ENCODE data around the gene AMBRA1.

Gene AMBRA1

DNA sequence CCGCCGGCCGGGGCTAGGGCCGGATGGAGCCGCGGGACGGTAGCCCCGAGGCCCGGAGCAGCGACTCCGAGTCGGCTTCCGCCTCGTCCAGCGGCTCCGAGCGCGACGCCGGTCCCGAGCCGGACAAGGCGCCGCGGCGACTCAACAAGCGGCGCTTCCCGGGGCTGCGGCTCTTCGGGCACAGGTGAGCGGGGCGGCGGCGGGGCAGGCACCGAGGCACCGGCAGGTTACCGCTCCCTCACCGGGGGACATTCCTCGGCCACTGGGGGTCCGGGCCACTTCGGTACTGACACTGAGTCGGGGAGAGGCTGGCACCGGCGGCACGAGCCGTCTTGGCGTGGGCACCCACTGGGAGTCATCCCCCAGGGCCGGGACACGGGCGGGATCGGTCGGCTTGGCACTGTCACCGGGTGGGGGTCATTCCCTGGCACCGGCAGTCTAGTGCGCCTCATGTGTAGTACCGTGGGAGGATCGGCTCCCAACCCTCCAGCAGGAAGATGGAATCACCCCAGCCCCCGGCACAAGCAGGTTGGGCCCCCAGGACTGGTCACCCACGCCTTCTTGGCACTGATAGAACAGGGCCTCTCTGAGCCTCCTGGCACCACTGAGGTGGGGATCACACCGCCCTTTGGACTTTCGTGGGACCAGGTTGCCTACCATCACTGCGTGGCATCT lies 246.0 kb downstream of the AMBRA1 start:
- TF ChIP-seq CSDC2 (CRISPR knock-in tag; IDR thresholded peaks at IDR 0.05) = no peak
- TF ChIP-seq RARB (CRISPR knock-in tag; IDR thresholded peaks at IDR 0.05) = no peak
- no peak for TF ChIP-seq CREB5 (CRISPR knock-in tag; IDR thresholded peaks at IDR 0.05; ENCODE audit: low read depth)
- TF ChIP-seq TCF4 (CRISPR knock-in tag; IDR thresholded peaks at IDR 0.05; ENCODE audit: borderline replicate concordance) = no peak
- no peak for TF ChIP-seq PPARA (CRISPR knock-in tag; IDR thresholded peaks at IDR 0.05; ENCODE audit: borderline replicate concordance)
- no peak for TF ChIP-seq BACH2 (CRISPR knock-in tag; IDR thresholded peaks at IDR 0.05; ENCODE audit: borderline replicate concordance)
- TF ChIP-seq ZC3H10 (CRISPR knock-in tag; IDR thresholded peaks at IDR 0.05) = no peak
- peak; percentile 23 for ATAC-seq

- TF ChIP-seq RARB (CRISPR knock-in tag; IDR thresholded peaks at IDR 0.05) = no peak
- TF ChIP-seq ZFP3 (CRISPR knock-in tag; IDR thresholded peaks at IDR 0.05) = no peak
- TF ChIP-seq CSDC2 (CRISPR knock-in tag; IDR thresholded peaks at IDR 0.05) = no peak
- TF ChIP-seq OSR1 (CRISPR knock-in tag; IDR thresholded peaks at IDR 0.05) = no peak
- TF ChIP-seq ZNF8 (CRISPR knock-in tag; IDR thresholded peaks at IDR 0.05) = no peak
- TF ChIP-seq, protein P1, sequence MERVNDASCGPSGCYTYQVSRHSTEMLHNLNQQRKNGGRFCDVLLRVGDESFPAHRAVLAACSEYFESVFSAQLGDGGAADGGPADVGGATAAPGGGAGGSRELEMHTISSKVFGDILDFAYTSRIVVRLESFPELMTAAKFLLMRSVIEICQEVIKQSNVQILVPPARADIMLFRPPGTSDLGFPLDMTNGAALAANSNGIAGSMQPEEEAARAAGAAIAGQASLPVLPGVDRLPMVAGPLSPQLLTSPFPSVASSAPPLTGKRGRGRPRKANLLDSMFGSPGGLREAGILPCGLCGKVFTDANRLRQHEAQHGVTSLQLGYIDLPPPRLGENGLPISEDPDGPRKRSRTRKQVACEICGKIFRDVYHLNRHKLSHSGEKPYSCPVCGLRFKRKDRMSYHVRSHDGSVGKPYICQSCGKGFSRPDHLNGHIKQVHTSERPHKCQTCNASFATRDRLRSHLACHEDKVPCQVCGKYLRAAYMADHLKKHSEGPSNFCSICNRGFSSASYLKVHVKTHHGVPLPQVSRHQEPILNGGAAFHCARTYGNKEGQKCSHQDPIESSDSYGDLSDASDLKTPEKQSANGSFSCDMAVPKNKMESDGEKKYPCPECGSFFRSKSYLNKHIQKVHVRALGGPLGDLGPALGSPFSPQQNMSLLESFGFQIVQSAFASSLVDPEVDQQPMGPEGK (CRISPR knock-in tag; IDR thresholded peaks at IDR 0.05; ENCODE audit: borderline replicate concordance) = no peak
- no peak for TF ChIP-seq PPARA (CRISPR knock-in tag; IDR thresholded peaks at IDR 0.05; ENCODE audit: borderline replicate concordance)
- TF ChIP-seq BACH2 (CRISPR knock-in tag; IDR thresholded peaks at IDR 0.05; ENCODE audit: borderline replicate concordance) = no peak
- no peak for TF ChIP-seq ZNF70 (CRISPR knock-in tag; IDR thresholded peaks at IDR 0.05)
- TF ChIP-seq ZFP30 (CRISPR knock-in tag; IDR thresholded peaks at IDR 0.05) = no peak
- TF ChIP-seq GLIS3 (CRISPR knock-in tag; IDR thresholded peaks at IDR 0.05) = no peak
- no peak for TF ChIP-seq TCF4 (CRISPR knock-in tag; IDR thresholded peaks at IDR 0.05; ENCODE audit: borderline replicate concordance)
- TF ChIP-seq, protein P2, sequence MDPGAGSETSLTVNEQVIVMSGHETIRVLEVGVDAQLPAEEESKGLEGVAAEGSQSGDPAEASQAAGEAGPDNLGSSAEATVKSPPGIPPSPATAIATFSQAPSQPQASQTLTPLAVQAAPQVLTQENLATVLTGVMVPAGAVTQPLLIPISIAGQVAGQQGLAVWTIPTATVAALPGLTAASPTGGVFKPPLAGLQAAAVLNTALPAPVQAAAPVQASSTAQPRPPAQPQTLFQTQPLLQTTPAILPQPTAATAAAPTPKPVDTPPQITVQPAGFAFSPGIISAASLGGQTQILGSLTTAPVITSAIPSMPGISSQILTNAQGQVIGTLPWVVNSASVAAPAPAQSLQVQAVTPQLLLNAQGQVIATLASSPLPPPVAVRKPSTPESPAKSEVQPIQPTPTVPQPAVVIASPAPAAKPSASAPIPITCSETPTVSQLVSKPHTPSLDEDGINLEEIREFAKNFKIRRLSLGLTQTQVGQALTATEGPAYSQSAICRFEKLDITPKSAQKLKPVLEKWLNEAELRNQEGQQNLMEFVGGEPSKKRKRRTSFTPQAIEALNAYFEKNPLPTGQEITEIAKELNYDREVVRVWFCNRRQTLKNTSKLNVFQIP (CRISPR knock-in tag; IDR thresholded peaks at IDR 0.05; ENCODE audit: borderline replicate concordance, low read depth) = no peak
- TF ChIP-seq ZNF565 (CRISPR knock-in tag; conservative IDR thresholded peaks at IDR 0.05; ENCODE audit: low read depth) = no peak
- no peak for TF ChIP-seq CSRNP3 (CRISPR knock-in tag; IDR thresholded peaks at IDR 0.05)
- TF ChIP-seq, protein P3, sequence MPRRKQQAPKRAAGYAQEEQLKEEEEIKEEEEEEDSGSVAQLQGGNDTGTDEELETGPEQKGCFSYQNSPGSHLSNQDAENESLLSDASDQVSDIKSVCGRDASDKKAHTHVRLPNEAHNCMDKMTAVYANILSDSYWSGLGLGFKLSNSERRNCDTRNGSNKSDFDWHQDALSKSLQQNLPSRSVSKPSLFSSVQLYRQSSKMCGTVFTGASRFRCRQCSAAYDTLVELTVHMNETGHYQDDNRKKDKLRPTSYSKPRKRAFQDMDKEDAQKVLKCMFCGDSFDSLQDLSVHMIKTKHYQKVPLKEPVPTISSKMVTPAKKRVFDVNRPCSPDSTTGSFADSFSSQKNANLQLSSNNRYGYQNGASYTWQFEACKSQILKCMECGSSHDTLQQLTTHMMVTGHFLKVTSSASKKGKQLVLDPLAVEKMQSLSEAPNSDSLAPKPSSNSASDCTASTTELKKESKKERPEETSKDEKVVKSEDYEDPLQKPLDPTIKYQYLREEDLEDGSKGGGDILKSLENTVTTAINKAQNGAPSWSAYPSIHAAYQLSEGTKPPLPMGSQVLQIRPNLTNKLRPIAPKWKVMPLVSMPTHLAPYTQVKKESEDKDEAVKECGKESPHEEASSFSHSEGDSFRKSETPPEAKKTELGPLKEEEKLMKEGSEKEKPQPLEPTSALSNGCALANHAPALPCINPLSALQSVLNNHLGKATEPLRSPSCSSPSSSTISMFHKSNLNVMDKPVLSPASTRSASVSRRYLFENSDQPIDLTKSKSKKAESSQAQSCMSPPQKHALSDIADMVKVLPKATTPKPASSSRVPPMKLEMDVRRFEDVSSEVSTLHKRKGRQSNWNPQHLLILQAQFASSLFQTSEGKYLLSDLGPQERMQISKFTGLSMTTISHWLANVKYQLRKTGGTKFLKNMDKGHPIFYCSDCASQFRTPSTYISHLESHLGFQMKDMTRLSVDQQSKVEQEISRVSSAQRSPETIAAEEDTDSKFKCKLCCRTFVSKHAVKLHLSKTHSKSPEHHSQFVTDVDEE (CRISPR knock-in tag; IDR thresholded peaks at IDR 0.05) = no peak
Observed at GRCh38 chr11:46346886-46347636, 246.8 kb downstream of the AMBRA1 start, which contains the start of gene DGKZ. Gene DGKZ, plus strand, starts transcription at chr11:46347463. Its CDS starts 197 bp downstream, at chr11:46347660.

More at GRCh38 chr11:46346886-46347636, 246.8 kb downstream of the AMBRA1 start, which contains the start of gene DGKZ:
- peak; percentile 82 for ATAC-seq

Data from SK-N-SH treated with all-trans-retinoic acid at 6 μM for 48 hours (cell line).